Measurements from ENCODE around the gene TRMT44.
A peak's percentile ranks its signal among the peaks of the same experiment; 100 is the strongest.

TRMT44 gene

GRCh38 chr4:8500966-8501365, 60.4 kb downstream of the TRMT44 start:
- peaks cover 5% of the 10 kb centered on the region for H3K9me3 ChIP-seq (ENCODE audit: control insufficient read depth, low read length)
- H3K9ac ChIP-seq (ENCODE audit: low read length) = no peak overlapping the region
- H3K36me3 ChIP-seq (ENCODE audit: control insufficient read depth, insufficient read depth, low read length, severe bottlenecking) = no peaks in the 10 kb centered on the region
- peaks cover 24% of the 10 kb centered on the region for H3K4me1 ChIP-seq (ENCODE audit: control insufficient read depth, insufficient read depth, low read length)
- H3K4me3 ChIP-seq (ENCODE audit: low read length) = no peak overlapping the region
- H3K27me3 ChIP-seq (replicated peaks; ENCODE audit: control insufficient read depth, insufficient read depth, low read length) = peaks cover 17% of the 10 kb centered on the region
- no peak for DNase-seq (ENCODE audit: low read depth)

- no peak overlapping the region for H3K4me3 ChIP-seq (ENCODE audit: low read length)
Measured at GRCh38 chr4:8501781-8502180, 61.2 kb downstream of the TRMT44 start.

GRCh38 chr4:8502371-8502770, 61.8 kb downstream of the TRMT44 start:
- H3K4me3 ChIP-seq (ENCODE audit: low read length) = no peak overlapping the region
- peaks cover 34% of the 10 kb centered on the region for H3K4me1 ChIP-seq (ENCODE audit: control insufficient read depth, insufficient read depth, low read length)
- H3K9me3 ChIP-seq (ENCODE audit: control insufficient read depth, low read length) = peaks cover 5% of the 10 kb centered on the region
- no peak for DNase-seq (ENCODE audit: low read depth)
- no peaks in the 10 kb centered on the region for H3K36me3 ChIP-seq (ENCODE audit: control insufficient read depth, insufficient read depth, low read length, severe bottlenecking)
- peaks cover 17% of the 10 kb centered on the region for H3K27me3 ChIP-seq (replicated peaks; ENCODE audit: control insufficient read depth, insufficient read depth, low read length)
- no peak overlapping the region for H3K9ac ChIP-seq (ENCODE audit: low read length)

More at GRCh38 chr4:8501781-8502180, 61.2 kb downstream of the TRMT44 start:
- no peak for DNase-seq (ENCODE audit: low read depth)
- H3K27me3 ChIP-seq (replicated peaks; ENCODE audit: control insufficient read depth, insufficient read depth, low read length) = peaks cover 17% of the 10 kb centered on the region
- no peaks in the 10 kb centered on the region for H3K36me3 ChIP-seq (ENCODE audit: control insufficient read depth, insufficient read depth, low read length, severe bottlenecking)
- H3K4me1 ChIP-seq (ENCODE audit: control insufficient read depth, insufficient read depth, low read length) = peaks cover 28% of the 10 kb centered on the region
- no peak overlapping the region for H3K9ac ChIP-seq (ENCODE audit: low read length)
- peaks cover 5% of the 10 kb centered on the region for H3K9me3 ChIP-seq (ENCODE audit: control insufficient read depth, low read length)

- Histone ChIP-seq H3K4me3 (ENCODE audit: low read length) (no peak overlapping the region), H3K9ac (ENCODE audit: low read length) (no peak overlapping the region), H3K36me3 (ENCODE audit: control insufficient read depth, insufficient read depth, low read length, severe bottlenecking) (no peaks in the 10 kb centered on the region), H3K27me3 (replicated peaks; ENCODE audit: control insufficient read depth, insufficient read depth, low read length) (peaks cover 17% of the 10 kb centered on the region), H3K4me1 (ENCODE audit: control insufficient read depth, insufficient read depth, low read length) (peaks cover 38% of the 10 kb centered on the region), H3K9me3 (ENCODE audit: control insufficient read depth, low read length) (peaks cover 5% of the 10 kb centered on the region)
- no peak for DNase-seq (ENCODE audit: low read depth)
Measured at GRCh38 chr4:8502836-8503585, 62.4 kb downstream of the TRMT44 start.

- no peak overlapping the region for H3K9ac ChIP-seq (ENCODE audit: low read length)
- H3K9me3 ChIP-seq (ENCODE audit: control insufficient read depth, low read length) = no peaks in the 10 kb centered on the region
- peaks cover 38% of the 10 kb centered on the region for H3K4me1 ChIP-seq (ENCODE audit: control insufficient read depth, insufficient read depth, low read length)
- no peak for DNase-seq (ENCODE audit: low read depth)
- H3K27me3 ChIP-seq (replicated peaks; ENCODE audit: control insufficient read depth, insufficient read depth, low read length) = peaks cover 17% of the 10 kb centered on the region
- no peak overlapping the region for H3K4me3 ChIP-seq (ENCODE audit: low read length)
- H3K36me3 ChIP-seq (ENCODE audit: control insufficient read depth, insufficient read depth, low read length, severe bottlenecking) = no peaks in the 10 kb centered on the region
Measured at GRCh38 chr4:8503801-8504200, 63.2 kb downstream of the TRMT44 start.

- Histone ChIP-seq H3K36me3 (ENCODE audit: control insufficient read depth, insufficient read depth, low read length, severe bottlenecking) (no peaks in the 10 kb centered on the region), H3K9ac (ENCODE audit: low read length) (no peak overlapping the region), H3K27me3 (replicated peaks; ENCODE audit: control insufficient read depth, insufficient read depth, low read length) (peaks cover 17% of the 10 kb centered on the region), H3K4me1 (ENCODE audit: control insufficient read depth, insufficient read depth, low read length) (peaks cover 38% of the 10 kb centered on the region), H3K9me3 (ENCODE audit: control insufficient read depth, low read length) (no peaks in the 10 kb centered on the region), H3K4me3 (ENCODE audit: low read length) (no peak overlapping the region)
- DNase-seq (ENCODE audit: low read depth) = no peak
Measured at GRCh38 chr4:8504279-8505007, 63.9 kb downstream of the TRMT44 start.

- Histone ChIP-seq H3K4me3 (ENCODE audit: low read length) (no peak overlapping the region), H3K4me1 (ENCODE audit: control insufficient read depth, insufficient read depth, low read length) (peaks cover 38% of the 10 kb centered on the region), H3K9ac (ENCODE audit: low read length) (no peak overlapping the region), H3K9me3 (ENCODE audit: control insufficient read depth, low read length) (no peaks in the 10 kb centered on the region), H3K27me3 (replicated peaks; ENCODE audit: control insufficient read depth, insufficient read depth, low read length) (peaks cover 19% of the 10 kb centered on the region), H3K36me3 (ENCODE audit: control insufficient read depth, insufficient read depth, low read length, severe bottlenecking) (no peaks in the 10 kb centered on the region)
- DNase-seq (ENCODE audit: low read depth) = no peak
Measured at GRCh38 chr4:8505229-8505628, 64.7 kb downstream of the TRMT44 start.

GRCh38 chr4:8506006-8506372, 65.4 kb downstream of the TRMT44 start:
- Histone ChIP-seq H3K4me1 (ENCODE audit: control insufficient read depth, insufficient read depth, low read length) (peaks cover 38% of the 10 kb centered on the region), H3K4me3 (ENCODE audit: low read length) (no peak overlapping the region), H3K27me3 (replicated peaks; ENCODE audit: control insufficient read depth, insufficient read depth, low read length) (peaks cover 19% of the 10 kb centered on the region), H3K9ac (ENCODE audit: low read length) (peak overlapping the region; percentile 82), H3K36me3 (ENCODE audit: control insufficient read depth, insufficient read depth, low read length, severe bottlenecking) (no peaks in the 10 kb centered on the region), H3K9me3 (ENCODE audit: control insufficient read depth, low read length) (no peaks in the 10 kb centered on the region)
- DNase-seq (ENCODE audit: low read depth) = no peak

GRCh38 chr4:8506373-8507195, 66.0 kb downstream of the TRMT44 start:
- Histone ChIP-seq H3K4me3 (ENCODE audit: low read length) (peak overlapping the region; percentile 44), H3K9me3 (ENCODE audit: control insufficient read depth, low read length) (no peaks in the 10 kb centered on the region), H3K4me1 (ENCODE audit: control insufficient read depth, insufficient read depth, low read length) (peaks cover 38% of the 10 kb centered on the region), H3K9ac (ENCODE audit: low read length) (peak overlapping the region; percentile 82), H3K36me3 (ENCODE audit: control insufficient read depth, insufficient read depth, low read length, severe bottlenecking) (no peaks in the 10 kb centered on the region), H3K27me3 (replicated peaks; ENCODE audit: control insufficient read depth, insufficient read depth, low read length) (peaks cover 14% of the 10 kb centered on the region)
- DNase-seq (ENCODE audit: low read depth) = peak; percentile 46

GRCh38 chr4:8507196-8507570, 66.6 kb downstream of the TRMT44 start:
- peaks cover 8% of the 10 kb centered on the region for H3K27me3 ChIP-seq (replicated peaks; ENCODE audit: control insufficient read depth, insufficient read depth, low read length)
- peak overlapping the region; percentile 44 for H3K4me3 ChIP-seq (ENCODE audit: low read length)
- no peak for DNase-seq (ENCODE audit: low read depth)
- no peaks in the 10 kb centered on the region for H3K9me3 ChIP-seq (ENCODE audit: control insufficient read depth, low read length)
- H3K36me3 ChIP-seq (ENCODE audit: control insufficient read depth, insufficient read depth, low read length, severe bottlenecking) = no peaks in the 10 kb centered on the region
- peaks cover 38% of the 10 kb centered on the region for H3K4me1 ChIP-seq (ENCODE audit: control insufficient read depth, insufficient read depth, low read length)
- peak overlapping the region; percentile 82 for H3K9ac ChIP-seq (ENCODE audit: low read length)

GRCh38 chr4:8507624-8508023, 67.0 kb downstream of the TRMT44 start:
- Histone ChIP-seq H3K4me3 (ENCODE audit: low read length) (peak overlapping the region; percentile 44), H3K36me3 (ENCODE audit: control insufficient read depth, insufficient read depth, low read length, severe bottlenecking) (no peaks in the 10 kb centered on the region), H3K9me3 (ENCODE audit: control insufficient read depth, low read length) (no peaks in the 10 kb centered on the region), H3K9ac (ENCODE audit: low read length) (peak overlapping the region; percentile 82), H3K4me1 (ENCODE audit: control insufficient read depth, insufficient read depth, low read length) (peaks cover 35% of the 10 kb centered on the region), H3K27me3 (replicated peaks; ENCODE audit: control insufficient read depth, insufficient read depth, low read length) (peaks cover 8% of the 10 kb centered on the region)
- no peak for DNase-seq (ENCODE audit: low read depth)
